WTC11 (cell line): ENCODE measurements around the gene SBF1. TPM values are rescaled to one million over a fixed set of nuclear protein-coding genes. Genes with fewer than 3 reads are reported as not detected.

Experiments used
- ATAC-seq: fragments of 200-7000 bp; cut with Tn5 transposase; 2 replicates; pipeline ENCODE4 v1.10.0; 2021; ENCODE audit warnings: mild to moderate bottlenecking, moderate library complexity
- CTCF ChIA-PET: fragments of 300-600 bp; sonication (Branson Sonifier 250); formaldehyde crosslinking; loops from one replicate; lab custom pipeline; 2021; ENCODE audit warnings: antibody characterized with exemption; lab: Charles Lee
- POLR2A ChIA-PET: fragments of 350-600 bp; sonication (Branson Sonifier 250); formaldehyde crosslinking; loops from one replicate; lab custom pipeline; 2021; ENCODE audit warnings: antibody characterized with exemption; lab: Charles Lee
- DNase-seq: peaks from one replicate; pipeline ENCODE4 v3.0.0; 2021; ENCODE audit warnings: low spot score
- H3K27ac Mint-ChIP-seq: 2 replicates; pipeline ENCODE4 v1.8.0; 2021; ENCODE audit warnings: mixed read lengths
- H3K27me3 Mint-ChIP-seq: 2 replicates; pipeline ENCODE4 v1.8.0; 2021; ENCODE audit warnings: low read depth, mild to moderate bottlenecking, moderate library complexity, mixed read lengths
- H3K36me3 Mint-ChIP-seq: 2 replicates; pipeline ENCODE4 v1.8.0; 2021; ENCODE audit warnings: mixed read lengths
- H3K4me1 Mint-ChIP-seq: 2 replicates; pipeline ENCODE4 v1.8.0; 2022; ENCODE audit warnings: mixed read lengths
- H3K4me3 Mint-ChIP-seq: 2 replicates; pipeline ENCODE4 v1.8.0; 2021; ENCODE audit warnings: mild to moderate bottlenecking, moderate library complexity, mixed read lengths
- H3K9me3 Mint-ChIP-seq: 2 replicates; pipeline ENCODE4 v1.8.0; 2021; ENCODE audit warnings: mixed read lengths
- ARID4B ChIP-seq: sonication (generic); formaldehyde crosslinking; IDR thresholded peaks from 2 replicates; pipeline ENCODE4 v1.8.0; 2023; ENCODE audit warnings: missing genetic modification reagents, mild to moderate bottlenecking, borderline replicate concordance
- ATF2 ChIP-seq: sonication (generic); formaldehyde crosslinking; IDR thresholded peaks from 2 replicates; pipeline ENCODE4 v1.8.1; 2022; ENCODE audit warnings: low read depth, missing genetic modification reagents, borderline replicate concordance
- FOXK1 ChIP-seq: sonication (generic); formaldehyde crosslinking; IDR thresholded peaks from 2 replicates; pipeline ENCODE4 v1.8.0; 2022; ENCODE audit warnings: mild to moderate bottlenecking, moderate library complexity, missing genetic modification reagents
- GTF2I ChIP-seq: fragments of 250-450 bp; sonication (Bioruptor Pico); conservative IDR thresholded peaks from 2 replicates; pipeline ENCODE4 v1.4.0; 2021; ENCODE audit warnings: mild to moderate bottlenecking
- IRF2 ChIP-seq: sonication (generic); formaldehyde crosslinking; IDR thresholded peaks from 2 replicates; pipeline ENCODE4 v1.8.0; 2022; ENCODE audit warnings: low read depth, missing genetic modification reagents, borderline replicate concordance
- KAT7 ChIP-seq: sonication (generic); formaldehyde crosslinking; IDR thresholded peaks from 2 replicates; pipeline ENCODE4 v1.8.1; 2023; ENCODE audit warnings: missing genetic modification reagents, mild to moderate bottlenecking, borderline replicate concordance
- MYBL2 ChIP-seq: sonication (generic); formaldehyde crosslinking; IDR thresholded peaks from 2 replicates; pipeline ENCODE4 v1.8.1; 2023; ENCODE audit warnings: mild to moderate bottlenecking, moderate library complexity, missing genetic modification reagents
- NFE2L1 ChIP-seq: sonication (generic); formaldehyde crosslinking; IDR thresholded peaks from 2 replicates; pipeline ENCODE4 v1.8.1; 2023; ENCODE audit warnings: missing genetic modification reagents
- NR2C2 ChIP-seq: sonication (generic); formaldehyde crosslinking; IDR thresholded peaks from 2 replicates; pipeline ENCODE4 v1.8.0; 2022; ENCODE audit warnings: mild to moderate bottlenecking, missing genetic modification reagents
- PRDM15 ChIP-seq: sonication (generic); formaldehyde crosslinking; IDR thresholded peaks from 2 replicates; pipeline ENCODE4 v1.8.0; 2022; ENCODE audit warnings: missing genetic modification reagents
- SP1 ChIP-seq: sonication (generic); formaldehyde crosslinking; conservative IDR thresholded peaks from 2 replicates; pipeline ENCODE4 v1.8.1; 2022; ENCODE audit warnings: missing genetic modification reagents
- USF2 ChIP-seq: sonication (generic); formaldehyde crosslinking; IDR thresholded peaks from 2 replicates; pipeline ENCODE4 v1.8.1; 2023; ENCODE audit warnings: mild to moderate bottlenecking, missing genetic modification reagents, moderate library complexity
- ZBTB43 ChIP-seq: sonication (generic); formaldehyde crosslinking; IDR thresholded peaks from 2 replicates; pipeline ENCODE4 v1.8.1; 2023; ENCODE audit warnings: mild to moderate bottlenecking, missing genetic modification reagents
- ZNF263 ChIP-seq: sonication (generic); formaldehyde crosslinking; IDR thresholded peaks from 2 replicates; pipeline ENCODE4 v1.8.1; 2022; ENCODE audit warnings: low read depth, mild to moderate bottlenecking, moderate library complexity, missing genetic modification reagents
- ZNF317 ChIP-seq: sonication (generic); formaldehyde crosslinking; IDR thresholded peaks from 2 replicates; pipeline ENCODE4 v1.8.1; 2023; ENCODE audit warnings: low read depth, mild to moderate bottlenecking, moderate library complexity, missing genetic modification reagents, borderline replicate concordance
- total RNA-seq: library from RNA; stranded (reverse); gene quantifications from 3 replicates; pipeline ENCODE4 v1.2.3, GENCODE V29; 2021
- TF ChIP-seq, protein P1 (sequence below): fragments of 250-450 bp; sonication (Bioruptor Pico); conservative IDR thresholded peaks from 2 replicates; pipeline ENCODE4 v1.9.0; 2021; ENCODE audit warnings: mild to moderate bottlenecking
- TF ChIP-seq, protein P2 (sequence below): sonication (generic); formaldehyde crosslinking; IDR thresholded peaks from 2 replicates; pipeline ENCODE4 v1.8.1; 2022; ENCODE audit warnings: mild to moderate bottlenecking, missing genetic modification reagents, moderate library complexity, borderline replicate concordance

Gene SBF1
- total RNA-seq, 1 experiment from 2014 or later: 108 TPM

GRCh38 chr22:50483106-50483505 lies 8.3 kb upstream of the SBF1 start (continued):
- TF ChIP-seq, protein P1, sequence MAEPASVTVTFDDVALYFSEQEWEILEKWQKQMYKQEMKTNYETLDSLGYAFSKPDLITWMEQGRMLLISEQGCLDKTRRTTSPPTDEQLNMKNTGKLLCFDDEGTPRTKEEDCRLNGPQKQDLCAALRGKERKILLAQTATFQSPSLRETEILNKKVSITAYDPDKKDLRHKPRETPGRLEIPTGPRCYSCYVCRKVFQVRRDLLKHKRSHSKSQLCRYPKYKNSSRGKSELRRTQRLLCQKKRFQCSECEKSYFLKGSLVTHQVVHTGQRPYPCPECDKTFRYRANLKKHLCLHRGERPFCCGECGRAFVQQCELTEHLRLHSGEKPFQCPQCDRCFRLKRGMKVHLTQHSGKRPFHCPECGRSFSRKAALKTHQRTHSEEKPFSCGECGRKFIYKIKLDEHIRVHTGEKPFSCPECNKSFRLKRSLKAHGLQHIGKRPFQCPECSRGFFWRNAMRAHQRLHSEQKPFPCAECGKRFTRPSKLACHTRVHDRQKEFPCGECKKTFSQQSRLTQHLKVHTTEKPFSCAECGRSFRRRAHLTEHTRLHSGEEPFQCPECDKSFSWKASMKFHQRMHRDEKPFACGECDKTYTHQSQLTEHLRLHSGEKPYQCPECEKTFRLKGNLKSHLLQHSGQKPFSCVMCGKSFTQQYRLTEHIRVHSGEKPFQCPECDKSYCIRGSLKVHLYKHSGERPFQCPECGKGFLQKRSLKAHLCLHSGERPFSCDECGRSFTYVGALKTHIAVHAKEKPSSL (CRISPR knock-in tag): no peak

GRCh38 chr22:50482107-50483074 lies 7.6 kb upstream of the SBF1 start:
- DNase-seq: no peak
- CTCF ChIA-PET: interaction anchor here (0.8 to 1.0 kb wide), 2 partner anchors 15 to 215 kb away, joined by 3 read pairs; no protein-coding TSS in a partner anchor
- H3K4me3 Mint-ChIP-seq: peak overlapping the region; percentile 74
- no peaks in the 10 kb centered on the region for H3K9me3 Mint-ChIP-seq
- ATAC-seq: peak; percentile 28
- POLR2A ChIA-PET: no interaction called here
- H3K36me3 Mint-ChIP-seq: no peaks in the 10 kb centered on the region
- no peak overlapping the region for H3K27ac Mint-ChIP-seq
- H3K4me1 Mint-ChIP-seq: peaks cover 6% of the 10 kb centered on the region
- peaks cover 30% of the 10 kb centered on the region for H3K27me3 Mint-ChIP-seq
- TF ChIP-seq, protein P2, sequence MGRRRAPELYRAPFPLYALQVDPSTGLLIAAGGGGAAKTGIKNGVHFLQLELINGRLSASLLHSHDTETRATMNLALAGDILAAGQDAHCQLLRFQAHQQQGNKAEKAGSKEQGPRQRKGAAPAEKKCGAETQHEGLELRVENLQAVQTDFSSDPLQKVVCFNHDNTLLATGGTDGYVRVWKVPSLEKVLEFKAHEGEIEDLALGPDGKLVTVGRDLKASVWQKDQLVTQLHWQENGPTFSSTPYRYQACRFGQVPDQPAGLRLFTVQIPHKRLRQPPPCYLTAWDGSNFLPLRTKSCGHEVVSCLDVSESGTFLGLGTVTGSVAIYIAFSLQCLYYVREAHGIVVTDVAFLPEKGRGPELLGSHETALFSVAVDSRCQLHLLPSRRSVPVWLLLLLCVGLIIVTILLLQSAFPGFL (CRISPR knock-in tag): no peak
- TF ChIP-seq NR2C2 (CRISPR knock-in tag) (no peak), KAT7 (no peak), ZBTB43 (no peak), IRF2 (no peak), NFE2L1 (CRISPR knock-in tag) (no peak), ARID4B (CRISPR knock-in tag) (no peak), MYBL2 (no peak), GTF2I (CRISPR knock-in tag) (no peak), USF2 (CRISPR knock-in tag) (peak; percentile 90), FOXK1 (no peak), SP1 (CRISPR knock-in tag) (no peak), ATF2 (CRISPR knock-in tag) (no peak), PRDM15 (CRISPR knock-in tag) (no peak), ZNF263 (CRISPR knock-in tag) (no peak), ZNF317 (no peak)
